BE2C (cell line): ENCODE data around the gene TLR6.

Experiments used
- DNase-seq: peaks from one replicate; pipeline ENCODE4 v3.0.0-alpha.2; 2020
- H3K27me3 ChIP-seq: fragments of 250-450 bp; sonication (Bioruptor Pico); 2 replicates; pipeline ENCODE4 v1.5.1; 2020; ENCODE audit warnings: mild to moderate bottlenecking
- H3K36me3 ChIP-seq: fragments of 250-450 bp; sonication (Bioruptor Pico); 2 replicates; pipeline ENCODE4 v1.5.1; 2020; ENCODE audit warnings: mild to moderate bottlenecking
- H3K4me1 ChIP-seq: fragments of 250-450 bp; sonication (Bioruptor Pico); 2 replicates; pipeline ENCODE4 v1.5.1; 2020
- H3K4me3 ChIP-seq: 2 replicates; pipeline ENCODE4 v1.5.1; 2011; ENCODE audit warnings: low read depth, low read length
- H3K9me3 ChIP-seq: fragments of 250-450 bp; sonication (Bioruptor Pico); 2 replicates; pipeline ENCODE4 v1.5.1; 2020
- TF ChIP-seq, protein P1 (sequence below): IDR thresholded peaks from 2 replicates; pipeline ENCODE4 v1.5.1; 2012; ENCODE audit warnings: mild to moderate bottlenecking, low read depth, low read length

TLR6 gene

GRCh38 chr4:38802561-38803355 is 53.9 kb downstream of the TLR6 start:
- Histone ChIP-seq H3K27me3 (peaks cover 3% of the 10 kb centered on the region; the same call in 1 of the 2 replicates), H3K9me3 (no peaks in the 10 kb centered on the region), H3K4me1 (no peaks in the 10 kb centered on the region), H3K36me3 (no peaks in the 10 kb centered on the region), H3K4me3 (no peak overlapping the region)
- TF ChIP-seq, protein P1, sequence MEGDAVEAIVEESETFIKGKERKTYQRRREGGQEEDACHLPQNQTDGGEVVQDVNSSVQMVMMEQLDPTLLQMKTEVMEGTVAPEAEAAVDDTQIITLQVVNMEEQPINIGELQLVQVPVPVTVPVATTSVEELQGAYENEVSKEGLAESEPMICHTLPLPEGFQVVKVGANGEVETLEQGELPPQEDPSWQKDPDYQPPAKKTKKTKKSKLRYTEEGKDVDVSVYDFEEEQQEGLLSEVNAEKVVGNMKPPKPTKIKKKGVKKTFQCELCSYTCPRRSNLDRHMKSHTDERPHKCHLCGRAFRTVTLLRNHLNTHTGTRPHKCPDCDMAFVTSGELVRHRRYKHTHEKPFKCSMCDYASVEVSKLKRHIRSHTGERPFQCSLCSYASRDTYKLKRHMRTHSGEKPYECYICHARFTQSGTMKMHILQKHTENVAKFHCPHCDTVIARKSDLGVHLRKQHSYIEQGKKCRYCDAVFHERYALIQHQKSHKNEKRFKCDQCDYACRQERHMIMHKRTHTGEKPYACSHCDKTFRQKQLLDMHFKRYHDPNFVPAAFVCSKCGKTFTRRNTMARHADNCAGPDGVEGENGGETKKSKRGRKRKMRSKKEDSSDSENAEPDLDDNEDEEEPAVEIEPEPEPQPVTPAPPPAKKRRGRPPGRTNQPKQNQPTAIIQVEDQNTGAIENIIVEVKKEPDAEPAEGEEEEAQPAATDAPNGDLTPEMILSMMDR: no peak
- DNase-seq: no peak

DNA sequence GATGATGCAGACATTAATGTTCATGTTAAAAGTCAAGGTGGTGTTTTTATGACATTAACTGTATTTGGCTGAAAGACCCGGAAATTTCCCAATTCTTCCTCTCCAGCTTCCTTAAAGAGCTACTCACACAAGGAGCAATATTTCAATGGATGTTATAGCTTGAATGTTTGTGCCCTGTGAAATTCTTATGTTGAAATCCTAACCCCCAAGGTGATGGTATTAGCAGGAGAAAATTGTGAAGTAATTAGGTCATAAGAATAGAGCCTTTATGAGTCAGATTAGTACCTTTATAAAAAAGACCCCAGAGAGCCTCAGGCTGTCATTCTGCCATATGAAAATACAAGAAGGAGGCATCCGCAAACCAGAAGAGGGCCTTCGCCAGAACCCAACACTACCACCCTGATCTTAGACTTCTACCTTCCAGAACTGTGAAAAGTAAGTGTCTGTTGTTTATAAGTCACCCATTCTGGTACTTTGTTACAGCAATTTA is 55.6 kb downstream of the TLR6 start:
- Histone ChIP-seq H3K4me3 (no peak overlapping the region), H3K27me3 (peaks cover 9% of the 10 kb centered on the region; the same call in 1 of the 2 replicates), H3K36me3 (no peaks in the 10 kb centered on the region), H3K4me1 (no peaks in the 10 kb centered on the region), H3K9me3 (no peaks in the 10 kb centered on the region)
- DNase-seq: no peak
- TF ChIP-seq, protein P1: no peak

GRCh38 chr4:38800366-38800765 is 56.3 kb downstream of the TLR6 start:
- Histone ChIP-seq H3K4me1 (no peaks in the 10 kb centered on the region), H3K4me3 (no peak overlapping the region), H3K36me3 (no peaks in the 10 kb centered on the region), H3K9me3 (no peaks in the 10 kb centered on the region), H3K27me3 (peaks cover 10% of the 10 kb centered on the region; the same call in 1 of the 2 replicates)
- no peak for DNase-seq
- TF ChIP-seq, protein P1: no peak

DNA sequence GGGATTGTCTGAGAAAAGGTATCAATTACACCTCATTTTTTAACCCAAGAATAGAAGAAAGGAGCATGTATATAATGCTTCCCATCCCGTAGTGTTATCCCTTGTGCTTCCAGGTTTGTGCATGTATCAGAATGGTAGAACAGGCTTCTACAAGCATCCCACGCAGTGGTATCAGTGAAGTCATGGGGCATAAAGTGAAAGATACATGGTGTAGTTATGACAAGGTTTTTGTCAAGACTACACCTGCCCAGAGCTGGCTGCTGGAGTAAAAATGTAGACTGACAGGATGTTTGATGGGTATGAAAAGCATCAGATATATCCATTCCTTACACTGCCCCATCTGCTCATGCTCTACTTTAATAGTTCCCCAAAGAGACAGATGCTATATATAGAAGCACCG is 61.5 kb downstream of the TLR6 start:
- Histone ChIP-seq H3K9me3 (no peaks in the 10 kb centered on the region), H3K4me1 (no peaks in the 10 kb centered on the region), H3K36me3 (no peaks in the 10 kb centered on the region), H3K4me3 (no peak overlapping the region), H3K27me3 (peaks cover 16% of the 10 kb centered on the region; the same call in 1 of the 2 replicates)
- TF ChIP-seq, protein P1: no peak
- no peak for DNase-seq

DNA sequence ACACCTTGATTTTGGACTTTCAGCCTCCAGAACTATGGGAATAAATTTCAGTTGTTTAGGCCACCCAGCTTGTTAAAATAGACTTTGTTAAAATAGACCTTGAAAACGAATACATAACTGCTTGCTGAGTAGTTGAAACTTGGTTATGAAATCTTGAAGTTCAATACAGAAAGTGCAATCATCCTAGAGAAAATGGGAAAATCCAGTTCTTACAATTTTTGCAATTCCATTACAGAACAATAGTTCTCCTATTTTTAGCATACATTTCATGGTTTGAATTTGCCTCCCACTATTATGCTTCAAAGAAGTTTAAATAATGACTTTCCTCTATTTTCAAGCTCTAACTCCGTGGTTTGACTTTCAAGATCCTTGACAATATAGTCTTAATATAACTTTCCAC is 62.6 kb downstream of the TLR6 start:
- Histone ChIP-seq H3K9me3 (no peaks in the 10 kb centered on the region), H3K27me3 (peaks cover 16% of the 10 kb centered on the region; the same call in 1 of the 2 replicates), H3K4me1 (no peaks in the 10 kb centered on the region), H3K4me3 (no peak overlapping the region), H3K36me3 (no peaks in the 10 kb centered on the region)
- DNase-seq: no peak
- TF ChIP-seq, protein P1: no peak

GRCh38 chr4:38791010-38791409 is 65.6 kb downstream of the TLR6 start:
- Histone ChIP-seq H3K36me3 (no peaks in the 10 kb centered on the region), H3K9me3 (no peaks in the 10 kb centered on the region), H3K27me3 (peaks cover 8% of the 10 kb centered on the region; the same call in 1 of the 2 replicates), H3K4me3 (no peak overlapping the region), H3K4me1 (no peaks in the 10 kb centered on the region)
- no peak for DNase-seq
- TF ChIP-seq, protein P1: no peak
